ENCODE measurements around the gene ANO4.
A peak's percentile ranks its signal among the peaks of the same experiment; 100 is the strongest.
"Not testable (repeated sequence)": the region's sequence is repeated elsewhere in the genome, so short reads cannot be mapped to it uniquely, and the experiment has no call there.

ANO4 gene

DNA sequence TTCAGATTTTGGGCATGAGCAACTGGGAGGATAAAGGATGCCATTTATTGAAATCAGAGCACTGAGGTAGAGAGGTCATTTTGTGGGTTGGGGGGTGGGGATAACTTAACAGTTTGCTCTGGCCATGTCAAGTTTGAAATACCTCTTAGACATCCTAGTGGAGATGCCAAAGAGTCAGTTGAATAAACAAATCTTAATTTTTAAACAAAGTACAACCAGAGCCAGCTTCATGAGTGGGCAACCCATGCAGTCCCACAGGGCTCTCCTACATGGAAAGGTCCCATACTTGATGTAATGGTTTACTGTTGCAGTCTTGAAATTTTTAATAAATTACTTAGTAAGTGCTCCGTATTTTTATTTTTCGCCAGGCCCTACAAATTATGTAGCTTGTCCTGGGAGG, 81.2 kb downstream of the ANO4 start:
- no peak for DNase-seq

DNA sequence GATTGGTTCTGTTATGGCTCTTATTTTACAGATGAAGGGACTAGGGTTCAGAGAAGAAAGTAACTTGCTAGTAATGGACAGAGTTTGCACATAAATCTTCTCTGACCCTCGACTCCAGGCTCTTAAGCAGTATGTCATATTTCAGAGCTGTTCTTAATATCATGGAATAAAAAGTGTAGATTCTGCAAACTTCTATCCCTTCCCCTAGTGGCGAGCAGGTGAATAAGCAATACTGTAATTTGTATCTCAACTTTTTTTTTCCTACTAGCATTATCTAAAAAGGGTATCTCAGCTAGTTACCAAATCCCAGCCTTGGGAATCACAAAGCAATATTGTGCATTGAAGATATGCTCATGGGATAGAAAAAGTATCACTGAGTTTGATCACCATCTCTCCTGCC, 83.2 kb downstream of the ANO4 start:
- no peak for DNase-seq

DNA sequence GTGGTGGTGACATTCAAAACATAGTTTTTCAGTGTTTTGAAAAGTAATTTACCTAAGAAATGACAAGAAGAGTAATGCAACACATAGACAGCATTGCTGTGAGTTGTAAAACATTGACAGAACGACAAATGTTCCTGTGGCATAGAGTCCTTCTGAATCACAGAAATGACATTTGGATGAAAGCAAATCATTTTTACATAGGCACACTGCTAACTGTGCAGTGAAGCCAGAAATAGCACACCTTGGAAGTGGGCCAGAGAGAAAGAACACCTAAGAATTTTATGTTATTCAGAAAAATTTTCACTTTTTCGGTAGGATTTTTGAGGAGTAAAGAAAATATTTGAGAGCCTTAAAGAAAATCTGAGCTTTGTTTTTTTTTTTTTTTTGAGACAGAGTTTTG, 100.6 kb downstream of the ANO4 start:
- DNase-seq = no peak

DNA sequence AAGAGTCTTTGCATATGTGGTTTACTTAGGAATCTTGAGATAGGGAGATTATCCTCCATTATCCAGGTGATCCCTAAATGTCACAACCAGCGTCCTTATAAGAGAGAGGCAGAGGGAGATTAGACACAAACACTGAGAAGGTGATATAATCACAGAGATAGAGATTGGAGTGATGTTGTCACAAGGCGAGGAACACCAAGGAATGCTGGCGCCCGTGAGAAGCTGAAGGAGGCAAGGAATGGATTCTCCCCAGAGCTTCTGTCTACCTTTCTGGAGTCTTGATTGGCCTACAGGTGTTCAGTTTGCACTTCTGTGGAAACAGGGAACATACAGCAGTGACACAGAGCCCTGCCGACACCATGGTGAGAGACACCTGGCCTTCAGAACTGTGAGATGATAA, 101.6 kb downstream of the ANO4 start:
- DNase-seq = no peak

DNA sequence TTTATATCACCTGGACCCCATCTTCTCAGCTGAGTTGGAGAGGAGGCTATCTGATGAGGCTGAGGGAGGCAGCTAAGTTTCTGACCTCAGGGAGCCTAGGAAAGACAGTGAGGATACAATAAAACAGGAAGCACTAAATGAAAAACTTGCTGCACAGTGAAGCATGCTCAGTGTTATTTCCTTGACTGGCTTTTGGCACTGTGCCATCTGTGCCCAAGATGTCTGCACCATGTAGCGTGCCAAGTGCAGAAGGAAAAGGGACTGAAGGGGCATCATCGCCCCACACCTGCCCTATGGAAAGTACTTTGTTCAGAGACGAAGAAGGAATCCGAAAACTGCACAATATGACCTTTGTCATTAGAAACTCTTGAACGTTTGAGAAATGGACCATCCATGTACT, 102.7 kb downstream of the ANO4 start:
- peak; percentile 19 for DNase-seq

DNA sequence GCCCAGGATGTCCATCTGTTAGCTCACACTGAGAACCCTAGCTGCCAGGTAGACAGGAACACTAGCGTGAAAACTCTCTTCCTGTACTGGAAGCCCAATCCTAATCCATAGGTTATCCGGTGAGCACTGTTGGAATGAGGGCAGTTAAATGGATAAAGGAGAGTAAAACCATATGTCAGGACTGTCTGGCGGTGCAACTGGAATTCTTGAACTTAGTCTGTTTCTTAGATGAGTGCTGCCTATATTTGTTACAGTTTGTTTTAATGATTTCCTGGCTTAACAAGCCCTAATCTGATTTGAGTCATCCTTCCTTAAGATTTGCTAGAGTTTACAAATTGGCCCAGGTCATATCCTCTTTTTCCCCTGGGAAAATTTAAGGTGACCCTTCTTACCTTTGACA, 104.7 kb downstream of the ANO4 start:
- DNase-seq = peak; percentile 12

DNA sequence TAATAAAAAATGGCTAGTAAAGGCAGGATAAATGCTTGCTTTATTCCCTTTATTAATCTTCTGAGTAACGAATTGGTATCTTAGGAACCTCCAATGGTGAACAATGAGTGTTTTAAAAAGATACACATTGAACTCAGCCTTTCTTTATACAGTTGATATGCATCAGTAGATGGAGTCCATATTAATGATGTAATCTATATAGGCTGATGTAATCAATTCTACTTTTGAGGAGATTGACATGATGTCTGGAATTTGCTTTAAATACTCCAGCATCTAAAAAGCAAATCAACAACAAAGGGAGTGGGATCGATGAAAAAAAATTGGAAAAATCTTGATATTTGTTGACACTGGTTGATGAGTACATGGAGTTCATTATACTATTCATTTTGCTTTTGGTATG, 106.2 kb downstream of the ANO4 start:
- DNase-seq = no peak

DNA sequence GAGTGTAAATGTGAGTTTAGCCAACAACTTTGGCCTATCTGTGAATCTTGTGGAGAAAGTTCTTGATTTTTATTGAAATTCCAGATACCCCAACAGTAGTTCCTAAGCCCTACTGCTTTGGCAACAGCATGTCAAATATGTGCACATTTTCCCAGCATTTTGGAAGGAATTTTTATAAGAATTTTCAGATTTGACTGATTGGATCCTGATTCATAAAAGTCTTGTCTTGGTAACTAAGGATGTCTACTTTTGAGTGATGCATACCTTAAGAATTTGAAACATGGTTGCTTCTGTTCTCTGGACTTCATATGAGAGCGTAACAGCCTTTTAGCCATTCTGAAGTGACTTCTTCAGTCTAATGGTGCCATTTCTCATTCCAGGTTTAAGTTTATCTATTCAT, 106.7 kb downstream of the ANO4 start:
- no peak for DNase-seq

DNA sequence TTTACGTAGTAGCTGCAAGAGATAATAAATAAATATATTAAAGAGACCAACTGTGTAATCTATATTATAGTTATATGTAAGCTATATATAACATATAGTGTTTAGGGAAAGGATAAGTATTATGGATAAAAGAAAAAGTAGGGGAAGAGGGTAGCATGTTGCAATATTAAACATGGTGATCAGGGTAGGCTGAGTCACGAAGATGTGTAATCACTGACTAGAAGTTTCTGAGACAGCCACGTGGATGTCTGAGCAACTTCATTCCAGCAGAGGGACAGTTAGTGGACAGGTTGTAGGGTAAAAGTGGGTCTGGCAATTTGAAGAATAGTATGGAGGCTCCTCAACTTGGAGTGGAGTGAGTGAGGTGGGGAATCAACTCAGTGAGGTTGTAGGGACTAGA, 109.7 kb downstream of the ANO4 start:
- DNase-seq = no peak

DNA sequence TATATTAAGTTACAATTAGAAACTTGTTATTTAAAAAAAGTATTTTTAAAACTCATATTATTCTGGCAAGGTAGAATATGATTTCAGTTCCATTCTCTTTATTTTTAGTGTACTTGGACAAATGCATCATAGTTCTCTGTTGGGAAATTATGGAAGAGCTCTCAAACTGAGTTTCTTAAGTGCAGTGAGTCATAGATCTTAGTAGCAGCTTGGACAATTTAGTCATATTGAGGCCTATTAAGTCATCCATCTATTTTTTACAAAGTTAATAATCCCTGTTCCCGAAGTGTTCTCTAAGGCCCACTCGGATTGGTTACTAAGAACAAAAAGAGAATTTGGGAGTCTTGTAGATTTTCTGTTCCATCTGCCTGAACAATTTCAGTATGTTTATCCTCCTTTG, 113.9 kb downstream of the ANO4 start:
- DNase-seq = no peak

DNA sequence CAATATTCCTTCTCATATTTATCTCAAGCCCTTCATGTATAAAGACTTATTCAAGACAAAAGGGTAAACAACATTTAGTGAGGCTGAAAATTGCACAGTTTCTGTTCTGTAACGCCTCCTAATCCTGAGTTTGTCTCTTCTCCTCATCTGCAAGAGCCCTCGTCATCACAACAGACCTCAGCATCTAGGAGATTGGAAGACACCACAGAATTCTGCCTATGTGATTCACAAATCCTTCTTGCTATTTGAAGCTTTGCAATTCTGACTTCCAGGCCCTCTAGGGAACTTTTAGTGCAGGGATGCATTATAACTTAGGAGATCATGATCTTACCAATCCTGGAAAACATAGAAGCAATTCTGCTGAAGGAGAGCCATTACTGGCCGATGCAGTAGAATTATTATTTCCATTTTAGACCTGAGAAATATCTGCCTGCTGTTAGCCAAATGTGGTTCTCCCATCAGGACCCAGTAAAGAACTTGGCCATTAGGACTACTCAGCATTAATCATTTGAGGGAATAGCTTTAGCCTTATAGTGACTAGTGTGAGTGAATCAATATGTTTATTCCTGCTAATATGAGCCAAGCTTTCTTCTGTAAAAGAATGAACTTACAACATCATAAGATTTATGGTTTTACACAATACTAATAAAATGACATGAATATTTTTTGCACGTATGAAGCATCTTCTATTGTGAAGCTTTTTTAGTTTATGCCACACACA, 119.5 kb downstream of the ANO4 start:
- no peak for DNase-seq

DNA sequence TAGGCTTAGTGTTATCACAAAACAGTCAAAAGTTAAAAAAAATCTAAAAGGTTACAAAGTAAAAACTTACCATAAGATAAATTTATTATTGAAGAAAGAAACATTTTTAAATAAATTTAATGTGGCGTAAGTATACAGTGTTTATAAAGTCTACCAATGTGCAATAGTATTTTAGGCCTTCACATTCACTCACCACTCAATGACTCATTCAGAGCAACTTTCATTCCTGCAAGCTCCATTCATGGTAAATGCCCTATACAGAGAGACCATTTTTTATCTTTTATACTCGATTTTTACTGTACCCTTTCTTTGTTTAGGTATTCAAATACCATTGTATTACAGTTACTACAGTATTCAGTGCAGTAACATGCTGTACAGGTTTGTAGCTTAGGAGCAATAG, 124.5 kb downstream of the ANO4 start:
- DNase-seq = no peak

DNA sequence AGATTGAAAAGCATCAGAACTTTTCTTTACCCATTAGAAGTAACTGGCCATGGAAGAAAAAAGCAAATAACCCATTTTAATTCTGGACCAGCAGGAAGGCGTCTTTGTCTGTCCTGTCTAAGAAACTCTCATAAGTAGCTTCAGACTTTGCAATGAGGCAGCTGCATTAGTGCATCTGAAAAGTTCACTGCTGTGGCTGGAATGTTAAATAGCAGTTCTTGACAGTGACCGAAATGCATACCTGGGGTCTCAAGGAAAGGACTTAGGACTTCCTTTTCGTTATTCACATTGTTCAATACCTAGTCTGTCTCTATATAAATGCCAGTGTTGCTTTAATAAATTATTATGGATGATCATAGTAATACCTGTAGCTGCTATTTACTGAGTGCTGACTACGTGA, 125.9 kb downstream of the ANO4 start:
- DNase-seq = no peak

DNA sequence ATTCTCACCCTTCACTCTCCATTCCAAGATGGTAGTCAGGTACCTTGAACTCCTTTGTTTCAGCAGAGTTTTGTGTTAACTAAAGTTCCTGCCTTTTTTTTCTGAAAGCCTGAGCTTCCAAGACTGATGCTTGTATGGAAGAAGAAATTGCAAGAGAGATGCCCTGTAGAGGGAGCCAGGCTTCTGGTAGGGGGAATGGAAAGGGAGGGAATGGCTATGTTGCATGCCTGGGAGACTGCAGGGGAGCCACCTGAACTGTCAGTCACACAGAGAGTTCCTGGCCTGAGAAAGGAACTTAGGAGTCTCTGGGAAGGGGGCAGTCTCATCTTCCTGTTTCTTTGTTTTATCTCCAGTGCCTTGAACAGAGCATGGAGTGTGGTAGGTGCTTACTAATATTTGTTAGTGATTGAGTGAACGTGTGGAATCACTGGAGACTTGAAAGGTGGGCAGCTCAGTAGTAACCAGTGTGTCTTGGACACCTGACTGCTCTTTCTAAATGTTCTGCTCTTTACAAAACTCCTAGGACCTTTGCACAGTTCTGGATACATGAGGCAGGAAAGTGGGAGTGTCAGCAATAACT, 132.2 kb downstream of the ANO4 start:
- DNase-seq = peak; percentile 60

DNA sequence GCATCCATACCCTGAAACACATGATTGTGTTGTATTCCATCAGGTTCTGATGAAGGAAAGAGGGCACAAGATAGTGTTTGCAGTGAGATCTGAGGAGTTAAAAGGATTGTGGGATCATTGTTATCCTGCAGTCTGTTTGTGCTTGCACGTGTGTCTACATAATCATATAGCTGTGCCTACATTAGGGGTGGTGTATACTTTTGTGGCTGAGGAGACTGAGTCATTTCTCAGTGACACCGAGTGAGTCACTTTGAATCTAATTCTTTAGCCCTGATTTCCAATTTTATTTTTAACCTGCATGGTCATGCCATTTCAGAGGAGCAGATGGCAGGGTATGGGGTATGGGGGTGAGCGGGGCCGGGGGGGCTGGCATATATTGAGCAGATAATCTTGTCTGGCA, 133.2 kb downstream of the ANO4 start:
- DNase-seq = no peak

DNA sequence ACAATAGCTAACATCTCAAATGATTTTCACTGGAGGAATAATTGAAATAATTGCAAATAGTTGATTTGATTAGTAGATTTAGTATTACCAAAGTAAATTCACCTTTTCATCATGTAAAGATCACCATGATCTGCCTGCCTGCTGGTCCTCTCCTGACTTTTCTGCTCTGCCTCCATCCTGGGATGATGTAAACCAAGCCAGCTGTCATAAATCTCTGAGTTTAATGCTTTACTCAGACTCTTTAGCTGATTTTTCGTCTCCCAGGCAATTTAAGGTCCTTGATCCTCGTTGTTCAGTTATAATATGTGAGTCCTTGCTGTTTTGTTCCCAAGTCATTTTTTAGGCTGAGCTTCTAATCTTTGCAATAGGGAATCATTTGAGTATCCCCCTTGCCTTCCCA, 138.0 kb downstream of the ANO4 start:
- DNase-seq = no peak

DNA sequence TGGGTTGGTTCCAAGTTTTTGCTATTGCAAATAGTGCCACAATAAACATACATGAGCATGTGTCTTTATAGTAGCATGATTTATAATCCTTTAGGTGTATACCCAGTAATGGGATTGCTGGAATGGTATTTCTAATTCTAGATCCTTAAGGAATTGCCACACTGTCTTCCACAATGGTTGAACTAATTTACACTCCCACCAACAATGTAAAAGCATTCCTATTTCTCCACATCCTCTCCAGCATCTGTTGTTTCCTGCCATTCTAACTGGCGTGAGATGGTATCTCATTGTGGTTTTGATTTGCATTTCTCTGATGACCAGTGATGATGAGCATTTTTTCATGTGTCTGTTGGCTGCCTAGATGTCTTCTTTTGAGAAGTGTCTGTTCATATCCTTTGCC, 139.0 kb downstream of the ANO4 start:
- not testable (repeated sequence) for DNase-seq

DNA sequence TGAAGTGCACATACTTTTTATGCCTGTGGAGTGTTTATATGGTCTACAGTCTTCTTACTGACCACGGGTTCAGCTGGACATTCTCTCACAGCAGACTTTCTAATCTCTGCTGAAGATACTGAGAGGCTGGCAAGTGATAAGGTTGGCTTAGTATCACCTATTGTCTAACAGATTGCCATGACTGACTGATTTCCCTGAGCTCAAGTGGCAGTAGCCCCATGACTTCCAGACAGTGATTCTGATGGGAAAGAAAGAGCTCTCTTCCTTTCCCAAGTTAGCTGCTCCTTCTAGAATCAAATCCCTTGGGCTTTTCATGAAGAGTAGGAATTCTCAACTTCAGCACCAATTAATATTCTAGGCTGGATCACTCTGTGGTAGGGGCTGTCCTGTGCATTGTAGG, 141.4 kb downstream of the ANO4 start:
- DNase-seq = no peak

DNA sequence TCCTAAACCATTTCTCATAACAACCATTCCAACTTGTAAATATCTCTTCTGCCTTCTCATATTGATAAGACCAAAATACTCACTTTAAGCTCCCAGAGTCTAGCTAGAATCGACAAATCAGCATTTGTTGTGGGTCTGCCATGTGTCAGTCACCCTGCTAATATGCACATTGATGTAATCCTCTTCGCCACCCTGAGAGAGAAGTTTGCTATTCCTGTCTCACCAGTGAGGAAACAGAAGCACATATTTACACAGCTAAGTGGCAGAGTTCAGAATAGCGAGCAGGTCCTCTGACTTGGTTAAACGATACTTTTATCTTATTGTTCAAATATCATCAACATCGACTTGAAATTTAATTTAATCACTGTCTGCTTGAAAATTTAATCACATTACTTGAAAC, 142.1 kb downstream of the ANO4 start:
- DNase-seq = peak; percentile 14

DNA sequence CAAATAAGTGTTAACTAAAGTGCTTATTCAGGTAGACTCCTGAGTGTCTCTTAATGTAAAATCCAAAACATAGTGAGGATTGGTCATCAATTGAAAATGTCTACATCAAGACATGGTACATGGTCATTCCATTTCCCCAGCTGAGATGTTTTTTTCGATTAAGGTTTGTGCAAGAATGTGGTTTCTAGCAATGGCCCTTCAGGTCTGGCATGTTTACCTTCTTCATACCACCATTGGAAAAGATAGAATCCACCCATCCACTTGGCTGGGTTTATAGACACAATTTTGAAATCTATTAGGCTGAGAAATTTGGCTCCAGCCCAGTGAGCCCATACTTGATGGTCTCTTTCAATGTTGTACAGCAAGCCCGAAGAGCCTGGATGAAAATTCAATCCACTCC, 145.9 kb downstream of the ANO4 start:
- DNase-seq = no peak

DNA sequence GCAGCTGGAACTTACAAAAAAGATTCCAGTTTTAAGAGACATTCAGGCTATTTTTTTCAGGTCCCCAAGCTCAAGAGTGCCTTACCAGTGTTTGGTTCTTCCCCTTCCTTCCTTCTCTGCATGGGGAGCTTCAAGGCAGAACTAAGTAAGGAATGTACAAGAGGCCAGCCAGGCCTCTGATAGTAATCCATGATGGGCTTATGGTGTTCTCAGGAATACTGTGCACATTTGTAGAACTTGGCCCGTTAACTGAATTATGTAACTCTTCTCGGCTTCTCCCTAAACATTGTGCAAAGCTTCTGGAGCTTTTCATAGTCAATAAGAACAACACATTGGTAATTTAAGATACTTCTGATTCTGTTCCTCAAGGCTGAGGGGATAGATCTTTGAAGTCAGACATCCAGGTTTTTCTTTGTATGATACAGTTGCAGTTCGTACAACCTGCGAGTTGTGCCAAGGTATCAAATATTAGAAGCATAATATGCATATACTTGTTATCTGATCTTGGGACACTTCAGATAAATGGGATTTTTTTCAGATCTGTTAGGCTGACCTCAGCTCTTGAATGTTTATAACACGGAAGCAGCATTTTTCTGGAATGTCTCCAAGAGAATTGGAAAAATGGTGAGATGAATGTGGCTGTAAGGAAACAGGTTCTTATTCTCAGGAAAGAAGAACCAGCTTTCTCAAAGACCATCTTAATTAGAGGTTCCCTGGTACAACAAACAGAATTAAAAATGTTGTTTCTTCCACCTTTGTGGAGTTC, 148.6 kb downstream of the ANO4 start:
- DNase-seq = no peak

DNA sequence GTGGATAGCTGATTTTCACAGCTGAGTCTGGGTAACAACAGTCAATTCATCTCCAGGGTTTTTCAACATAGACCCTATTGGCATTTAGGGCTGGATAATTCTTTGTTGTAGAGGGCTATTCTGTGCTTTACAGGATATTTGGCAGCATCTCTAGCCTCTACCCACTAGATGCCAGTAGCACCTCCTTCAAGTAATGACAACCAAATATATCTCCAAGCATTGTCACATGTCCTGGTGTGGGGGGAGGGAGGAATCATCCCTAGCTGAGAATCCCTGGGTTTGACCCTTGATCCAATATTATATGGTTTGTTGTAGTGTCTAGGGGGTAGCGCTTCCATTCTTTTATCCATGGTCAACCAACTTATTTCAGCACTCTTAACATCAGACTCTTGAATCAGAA, 157.2 kb downstream of the ANO4 start:
- no peak for DNase-seq

DNA sequence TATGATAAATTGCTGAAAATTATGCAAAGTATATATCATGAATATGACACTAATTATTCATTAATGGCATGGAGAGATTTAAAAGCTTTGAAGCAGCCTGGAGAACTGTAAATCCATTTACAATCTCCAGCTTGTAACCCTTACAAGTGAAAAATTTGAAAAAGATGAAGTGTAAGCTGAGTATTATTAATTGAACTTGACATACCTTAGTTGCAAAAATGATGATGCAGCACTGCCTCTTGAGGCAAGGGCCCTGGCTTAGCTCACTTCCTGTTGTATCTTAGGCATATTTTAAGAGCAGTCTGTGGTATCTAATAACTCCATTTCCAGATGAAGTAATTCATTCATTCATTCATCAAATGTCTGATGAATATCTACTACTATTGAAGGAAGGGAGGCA, 158.6 kb downstream of the ANO4 start:
- peak; percentile 13 for DNase-seq

DNA sequence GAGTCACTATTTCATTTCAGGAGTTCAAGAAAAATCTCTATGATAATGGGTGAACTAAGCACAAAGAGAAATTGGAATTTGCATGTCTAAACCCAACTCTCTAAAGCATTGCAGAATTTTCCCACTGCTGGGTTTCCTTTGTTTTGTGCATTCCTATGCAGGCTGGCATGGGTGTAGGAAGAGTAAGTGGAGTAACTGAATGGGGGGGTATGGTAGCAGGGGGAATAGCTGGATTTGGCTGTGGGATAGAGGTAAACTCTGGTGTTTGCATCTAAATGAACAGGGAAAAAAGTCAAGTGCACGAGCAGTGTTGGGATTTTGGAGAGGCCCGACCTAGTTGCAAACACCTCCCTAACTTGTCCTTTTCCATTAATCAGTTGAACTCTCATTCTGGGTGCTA, 159.1 kb downstream of the ANO4 start:
- no peak for DNase-seq

DNA sequence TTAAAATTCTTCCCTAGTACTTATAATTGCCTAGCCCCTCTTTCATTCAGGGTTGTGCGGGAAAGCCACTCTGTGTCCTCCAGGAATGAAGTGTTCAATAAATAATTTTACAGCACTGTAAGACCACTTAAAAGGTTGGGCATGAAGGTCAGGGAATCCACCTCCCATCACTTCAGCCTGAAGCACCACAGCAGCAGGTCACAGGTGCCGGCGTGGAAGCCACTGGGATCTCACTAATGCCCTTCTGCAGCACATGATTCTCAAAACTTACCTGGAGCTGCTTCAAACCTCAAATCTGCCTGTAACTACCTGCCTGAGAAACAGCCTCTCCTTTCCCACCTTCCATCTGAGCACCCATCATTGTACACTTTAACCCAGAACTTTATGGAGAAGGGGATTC, 159.5 kb downstream of the ANO4 start:
- DNase-seq = no peak

Data from NCI-H69 (cell line).